Hepatocyte (in vitro differentiated cells): ENCODE results near the gene RGS10. TPM values are rescaled to one million over a fixed set of nuclear protein-coding genes. Genes with fewer than 3 reads are reported as not detected.

Experiments used
- DNase-seq: peaks from one replicate; pipeline ENCODE4 v3.0.0-alpha.2; 2016; ENCODE audit warnings: low spot score
- H2AFZ ChIP-seq: fragments of 200-600 bp; sonication (generic); 2 replicates; pipeline ENCODE4 v1.6.0; 2016; ENCODE audit warnings: antibody characterized with exemption, mild to moderate bottlenecking
- H3K27ac ChIP-seq: fragments of 200-600 bp; sonication (generic); 2 replicates; pipeline ENCODE4 v1.5.1; 2016; ENCODE audit warnings: mild to moderate bottlenecking
- H3K27me3 ChIP-seq: fragments of 200-600 bp; sonication (generic); 2 replicates; pipeline ENCODE4 v1.6.1; 2016
- H3K36me3 ChIP-seq: fragments of 200-600 bp; sonication (generic); replicated peaks from 2 replicates; pipeline ENCODE4 v1.5.1; 2016; ENCODE audit warnings: low read depth; ENCODE audit not compliant: insufficient read depth
- H3K4me1 ChIP-seq: fragments of 200-600 bp; sonication (generic); 2 replicates; pipeline ENCODE4 v1.5.1; 2016; ENCODE audit warnings: mild to moderate bottlenecking, moderate library complexity; ENCODE audit not compliant: insufficient read depth
- H3K4me2 ChIP-seq: fragments of 200-600 bp; sonication (generic); 2 replicates; pipeline ENCODE4 v1.6.0; 2016
- H3K4me3 ChIP-seq: fragments of 200-600 bp; sonication (generic); 2 replicates; pipeline ENCODE4 v1.5.1; 2016; ENCODE audit warnings: mild to moderate bottlenecking
- H3K79me2 ChIP-seq: fragments of 200-600 bp; sonication (generic); 2 replicates; pipeline ENCODE4 v1.6.0; 2017; ENCODE audit warnings: mild to moderate bottlenecking
- H3K9me2 ChIP-seq: fragments of 200-600 bp; sonication (generic); replicated peaks from 2 replicates; pipeline ENCODE4 v1.6.0; 2017; ENCODE audit warnings: mild to moderate bottlenecking; ENCODE audit not compliant: insufficient read depth
- H3K9me3 ChIP-seq: fragments of 200-600 bp; sonication (generic); 2 replicates; pipeline ENCODE4 v1.5.1; 2016; ENCODE audit warnings: low read depth, mild to moderate bottlenecking
- H4K20me1 ChIP-seq: fragments of 200-600 bp; sonication (generic); 2 replicates; pipeline ENCODE4 v1.6.0; 2016; ENCODE audit warnings: mild to moderate bottlenecking; ENCODE audit not compliant: insufficient read depth, poor library complexity, severe bottlenecking
- EZH2 ChIP-seq: fragments of 200-600 bp; sonication (generic); IDR thresholded peaks from 2 replicates; pipeline ENCODE4 v1.6.1; 2016; ENCODE audit warnings: antibody characterized with exemption, mild to moderate bottlenecking, borderline replicate concordance
- EZH2phosphoT487 ChIP-seq: fragments of 200-600 bp; sonication (generic); IDR thresholded peaks from one replicate; pipeline ENCODE4 v1.6.1; 2018; ENCODE audit warnings: antibody characterized with exemption, mild to moderate bottlenecking, low read depth, moderate library complexity; ENCODE audit not compliant: unreplicated experiment, severe bottlenecking
- WGBS: methylation state at CpG from one replicate; pipeline ENCODE4 v1.1.6; 2016; ENCODE audit warnings: low lambda C conversion rate; ENCODE audit errors: missing lambda C conversion rate; 5-methylcytosine and 5-hydroxymethylcytosine counted together
- polyA plus RNA-seq: library from polyadenylated mRNA; unstranded; fragments of >200 nt; fragmentation: Nextera tagmentation; extraction: Ambion mirVana; gene quantifications from 2 replicates; pipeline ENCODE4 v1.2.1, GENCODE V29; 2016
- total RNA-seq: library from RNA; depleted of rRNA; stranded (reverse); fragments of >200 nt; gene quantifications from 2 replicates; pipeline ENCODE4 v1.2.3, GENCODE V29; 2014
- TF ChIP-seq, protein P1 (sequence below): fragments of 200-600 bp; sonication (generic); IDR thresholded peaks from 2 replicates; pipeline ENCODE4 v1.5.1; 2016; ENCODE audit warnings: antibody characterized with exemption, mild to moderate bottlenecking; ENCODE audit not compliant: poor library complexity

RGS10 gene
- total and polyA plus RNA-seq, 2 experiments from 2014 or later, result 5.4 to 8.4 TPM

DNA sequence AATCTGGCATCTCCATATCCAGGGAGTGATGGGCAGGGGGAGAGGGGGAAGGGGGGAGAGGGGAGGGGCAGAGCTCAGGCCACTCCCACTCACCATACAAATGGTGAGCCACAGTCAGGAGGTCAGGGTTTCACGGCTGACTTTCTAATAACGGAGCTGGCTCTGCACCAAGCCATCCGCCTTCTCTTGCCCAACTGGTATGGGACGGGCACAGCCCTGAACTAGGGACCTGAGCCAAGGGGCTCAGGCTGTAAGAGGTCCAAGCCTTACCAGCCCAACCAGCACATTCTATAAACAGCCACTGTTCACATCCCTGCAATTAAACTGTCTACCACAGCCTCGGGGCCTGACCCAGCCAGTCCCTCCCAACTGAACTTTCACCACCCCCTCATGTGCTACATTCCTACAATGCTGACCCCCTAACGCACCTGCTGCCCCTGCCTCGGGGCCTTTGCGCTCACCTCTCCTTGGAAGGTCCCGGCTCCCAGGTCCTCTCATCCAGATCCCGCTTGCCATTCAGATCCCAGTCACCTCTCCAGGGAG, 32.5 kb downstream of the RGS10 start:
- no peak overlapping the region for H3K27ac ChIP-seq
- no peaks in the 10 kb centered on the region for H3K9me3 ChIP-seq
- H3K27me3 ChIP-seq, result no peaks in the 10 kb centered on the region
- H2AFZ ChIP-seq, result no peak overlapping the region
- H4K20me1 ChIP-seq, result no peaks in the 10 kb centered on the region
- no peak overlapping the region for H3K4me2 ChIP-seq
- 75% methylated on average over 10 of the region's 10 CpGs for WGBS
- H3K36me3 ChIP-seq, result no peaks in the 10 kb centered on the region
- no peak overlapping the region for H3K4me3 ChIP-seq
- no peaks in the 10 kb centered on the region for H3K9me2 ChIP-seq
- no peaks in the 10 kb centered on the region for H3K79me2 ChIP-seq
- no peak for DNase-seq
- TF ChIP-seq EZH2phosphoT487 (no peak), EZH2 (no peak)
- TF ChIP-seq, protein P1, sequence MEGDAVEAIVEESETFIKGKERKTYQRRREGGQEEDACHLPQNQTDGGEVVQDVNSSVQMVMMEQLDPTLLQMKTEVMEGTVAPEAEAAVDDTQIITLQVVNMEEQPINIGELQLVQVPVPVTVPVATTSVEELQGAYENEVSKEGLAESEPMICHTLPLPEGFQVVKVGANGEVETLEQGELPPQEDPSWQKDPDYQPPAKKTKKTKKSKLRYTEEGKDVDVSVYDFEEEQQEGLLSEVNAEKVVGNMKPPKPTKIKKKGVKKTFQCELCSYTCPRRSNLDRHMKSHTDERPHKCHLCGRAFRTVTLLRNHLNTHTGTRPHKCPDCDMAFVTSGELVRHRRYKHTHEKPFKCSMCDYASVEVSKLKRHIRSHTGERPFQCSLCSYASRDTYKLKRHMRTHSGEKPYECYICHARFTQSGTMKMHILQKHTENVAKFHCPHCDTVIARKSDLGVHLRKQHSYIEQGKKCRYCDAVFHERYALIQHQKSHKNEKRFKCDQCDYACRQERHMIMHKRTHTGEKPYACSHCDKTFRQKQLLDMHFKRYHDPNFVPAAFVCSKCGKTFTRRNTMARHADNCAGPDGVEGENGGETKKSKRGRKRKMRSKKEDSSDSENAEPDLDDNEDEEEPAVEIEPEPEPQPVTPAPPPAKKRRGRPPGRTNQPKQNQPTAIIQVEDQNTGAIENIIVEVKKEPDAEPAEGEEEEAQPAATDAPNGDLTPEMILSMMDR, result no peak
- no peaks in the 10 kb centered on the region for H3K4me1 ChIP-seq

DNA sequence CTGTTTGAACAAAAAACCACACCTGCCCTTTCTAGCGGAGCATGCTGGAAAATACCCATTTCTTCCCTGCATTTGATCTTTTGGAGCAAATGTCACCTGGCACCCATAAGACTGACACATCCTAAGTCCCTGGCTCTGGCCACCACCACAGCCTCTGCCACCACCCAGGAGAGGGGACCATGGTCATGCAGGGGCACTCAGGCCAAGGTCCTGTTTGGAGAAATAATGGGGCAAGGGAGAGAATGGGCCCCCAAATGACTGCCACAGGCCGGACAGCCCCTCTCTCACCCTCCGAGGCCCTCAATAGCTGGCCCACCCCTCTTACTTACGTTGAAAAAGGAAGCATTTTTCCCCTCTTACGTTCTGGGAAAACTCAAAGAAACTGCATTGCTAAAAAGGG, 35.4 kb downstream of the RGS10 start:
- H3K27ac ChIP-seq, result no peak overlapping the region
- no peaks in the 10 kb centered on the region for H4K20me1 ChIP-seq
- H3K79me2 ChIP-seq, result no peaks in the 10 kb centered on the region
- no peak overlapping the region for H3K4me3 ChIP-seq
- no peak overlapping the region for H2AFZ ChIP-seq
- WGBS, result 82% methylated on average over 5 of the region's 5 CpGs
- TF ChIP-seq EZH2, result no peak
- TF ChIP-seq, protein P1, result no peak
- no peak for TF ChIP-seq EZH2phosphoT487
- H3K4me2 ChIP-seq, result no peak overlapping the region
- no peaks in the 10 kb centered on the region for H3K27me3 ChIP-seq
- no peaks in the 10 kb centered on the region for H3K9me3 ChIP-seq
- H3K36me3 ChIP-seq, result no peaks in the 10 kb centered on the region
- DNase-seq, result no peak
- H3K9me2 ChIP-seq, result no peaks in the 10 kb centered on the region
- no peaks in the 10 kb centered on the region for H3K4me1 ChIP-seq

DNA sequence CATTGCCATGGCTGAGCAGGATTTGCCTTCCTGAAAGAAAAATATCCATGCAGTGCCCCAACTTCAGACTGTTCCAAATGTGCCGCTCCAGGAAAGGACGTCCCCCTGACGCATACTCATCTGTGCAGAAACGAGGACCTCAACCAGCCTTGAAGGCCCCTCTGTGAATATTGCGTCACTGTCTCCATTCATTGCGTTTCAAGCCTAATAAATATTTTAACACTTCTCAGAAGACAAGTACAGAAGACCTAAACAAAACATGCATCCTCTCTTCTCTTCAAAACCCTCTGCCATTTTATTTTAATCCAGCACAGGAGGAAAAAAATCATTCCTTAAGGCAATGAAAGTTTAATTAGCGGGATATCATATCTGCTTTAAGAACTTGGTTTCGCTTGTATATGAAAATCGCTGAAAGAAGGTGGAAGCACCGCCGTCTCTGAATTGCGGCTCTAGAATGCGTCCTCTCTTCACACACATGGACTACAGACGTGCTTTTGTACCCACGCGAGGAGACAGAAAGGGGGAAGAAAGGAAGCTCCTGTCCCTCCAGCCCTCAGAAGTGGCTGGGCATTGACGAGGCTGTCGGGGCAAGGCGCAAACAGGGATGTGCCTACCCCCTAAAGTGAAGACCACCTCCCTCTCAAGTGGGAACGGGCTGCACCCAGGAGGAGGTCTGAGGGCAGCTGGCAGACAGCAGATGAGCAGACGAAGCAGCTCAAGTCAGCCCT, 36.8 kb downstream of the RGS10 start:
- Histone ChIP-seq H3K36me3 (no peaks in the 10 kb centered on the region), H3K4me3 (no peak overlapping the region), H3K79me2 (no peaks in the 10 kb centered on the region), H3K27me3 (no peaks in the 10 kb centered on the region), H3K4me2 (no peak overlapping the region), H3K27ac (no peak overlapping the region), H3K9me2 (no peaks in the 10 kb centered on the region), H2AFZ (no peak overlapping the region), H3K9me3 (no peaks in the 10 kb centered on the region), H3K4me1 (no peaks in the 10 kb centered on the region), H4K20me1 (no peaks in the 10 kb centered on the region)
- no peak for DNase-seq
- no peak for TF ChIP-seq EZH2phosphoT487
- TF ChIP-seq, protein P1, result no peak
- no peak for TF ChIP-seq EZH2
- WGBS, result 90% methylated on average over 21 of the region's 21 CpGs
